Neural cell (in vitro differentiated cells): Measurements from ENCODE around the gene INPP4B. TPM values are rescaled to one million over a fixed set of nuclear protein-coding genes. Genes with fewer than 3 reads are reported as not detected.

ENCODE experiments used
- H2AFZ ChIP-seq: fragments of 200-600, 300-800 bp; sonication (generic), shearing (Covaris generic); 2 replicates; pipeline ENCODE4 v1.6.0; 2014; ENCODE audit warnings: low read depth, mild to moderate bottlenecking, antibody characterized with exemption, low read length, moderate library complexity
- H3F3A ChIP-seq: fragments of 200-600 bp; shearing (Covaris generic); 2 replicates; pipeline ENCODE4 v1.6.1; 2016; ENCODE audit warnings: mild to moderate bottlenecking, moderate library complexity, mixed read lengths, antibody characterized with exemption, low read length; ENCODE audit not compliant: insufficient read depth, poor library complexity, severe bottlenecking
- H3K27ac ChIP-seq: fragments of 200-600, 300-800 bp; sonication (generic), shearing (Covaris generic); 2 replicates; pipeline ENCODE4 v1.5.1; 2014; ENCODE audit warnings: mild to moderate bottlenecking, low read length, moderate library complexity
- H3K27me3 ChIP-seq: fragments of 300-800, 200-600 bp; sonication (generic), shearing (Covaris generic); 2 replicates; pipeline ENCODE4 v1.6.0; 2014; ENCODE audit warnings: mild to moderate bottlenecking, low read depth, low read length, moderate library complexity; ENCODE audit not compliant: insufficient read depth
- H3K36me3 ChIP-seq: fragments of 300-800, 200-600 bp; sonication (generic), shearing (Covaris generic); 2 replicates; pipeline ENCODE4 v1.5.1; 2014; ENCODE audit warnings: mild to moderate bottlenecking, antibody characterized with exemption, low read length, moderate library complexity; ENCODE audit not compliant: insufficient read depth
- H3K4me2 ChIP-seq: fragments of 300-800, 200-600 bp; sonication (generic), shearing (Covaris generic); 2 replicates; pipeline ENCODE4 v1.6.0; 2014; ENCODE audit warnings: mild to moderate bottlenecking, low read length
- H3K4me3 ChIP-seq: fragments of 300-800, 200-600 bp; sonication (generic), shearing (Covaris generic); 2 replicates; pipeline ENCODE4 v1.5.1; 2014; ENCODE audit warnings: mild to moderate bottlenecking, low read length, moderate library complexity
- H3K79me2 ChIP-seq: fragments of 200-600 bp; shearing (Covaris generic); replicated peaks from 2 replicates; pipeline ENCODE4 v1.6.0; 2014; ENCODE audit warnings: mild to moderate bottlenecking, low read length, moderate library complexity; ENCODE audit not compliant: insufficient read depth
- H3K9ac ChIP-seq: fragments of 300-800, 200-600 bp; sonication (generic), shearing (Covaris generic); 2 replicates; pipeline ENCODE4 v1.6.1; 2016; ENCODE audit warnings: mild to moderate bottlenecking, low read length, mixed read lengths
- H3K9me2 ChIP-seq: fragments of 200-600 bp; shearing (Covaris generic); 2 replicates; pipeline ENCODE4 v1.6.1; 2016; ENCODE audit warnings: mild to moderate bottlenecking, low read length, mixed read lengths; ENCODE audit not compliant: insufficient read depth
- H3K9me3 ChIP-seq: fragments of 200-600, 300-800 bp; sonication (generic), shearing (Covaris generic); 2 replicates; pipeline ENCODE4 v1.6.1; 2016; ENCODE audit warnings: mild to moderate bottlenecking, mixed run types, low read length, moderate library complexity, mixed read lengths
- H4K20me1 ChIP-seq: fragments of 200-600 bp; shearing (Covaris generic); 2 replicates; pipeline ENCODE4 v1.6.1; 2016; ENCODE audit warnings: mild to moderate bottlenecking, mixed run types; ENCODE audit not compliant: insufficient read depth
- CTCF ChIP-seq: fragments of 450-650 bp; IDR thresholded peaks from 2 replicates; pipeline ENCODE4 v1.5.1; 2014; ENCODE audit warnings: antibody characterized with exemption, mild to moderate bottlenecking, moderate library complexity; ENCODE audit not compliant: poor library complexity, severe bottlenecking
- EP300 ChIP-seq: fragments of 450-650 bp; conservative IDR thresholded peaks from 2 replicates; pipeline ENCODE4 v1.6.1; 2014; ENCODE audit warnings: antibody characterized with exemption, mild to moderate bottlenecking, moderate library complexity; ENCODE audit not compliant: poor library complexity, severe bottlenecking
- EZH2 ChIP-seq: fragments of 200-600, 300-800 bp; shearing (Covaris generic), sonication (generic); IDR thresholded peaks from 2 replicates; pipeline ENCODE4 v1.6.1; 2014; ENCODE audit warnings: antibody characterized with exemption, low read length, borderline replicate concordance, mild to moderate bottlenecking; ENCODE audit not compliant: insufficient read depth, poor library complexity, severe bottlenecking
- MXI1 ChIP-seq: fragments of 450-650 bp; conservative IDR thresholded peaks from 2 replicates; pipeline ENCODE4 v1.6.1; 2014; ENCODE audit warnings: antibody characterized with exemption, mild to moderate bottlenecking; ENCODE audit not compliant: poor library complexity, severe bottlenecking
- POLR2AphosphoS5 ChIP-seq: IDR thresholded peaks from 2 replicates; pipeline ENCODE4 v1.6.1; 2012
- RAD21 ChIP-seq: fragments of 450-650 bp; conservative IDR thresholded peaks from 2 replicates; pipeline ENCODE4 v1.6.1; 2014; ENCODE audit warnings: antibody characterized with exemption, mild to moderate bottlenecking, moderate library complexity
- SMC3 ChIP-seq: fragments of 450-650 bp; conservative IDR thresholded peaks from 2 replicates; pipeline ENCODE4 v1.6.1; 2014; ENCODE audit warnings: antibody characterized with exemption, mild to moderate bottlenecking, moderate library complexity; ENCODE audit not compliant: poor library complexity
- TAF1 ChIP-seq: IDR thresholded peaks from 2 replicates; pipeline ENCODE4 v1.6.1; 2012; ENCODE audit warnings: low read depth
- polyA plus RNA-seq: library from polyadenylated mRNA; depleted of rRNA; stranded (reverse); fragments of >200 nt; gene quantifications from 2 replicates; pipeline ENCODE4 v1.2.3, GENCODE V29; 2014
- TF ChIP-seq, protein P1 (sequence below): IDR thresholded peaks from 2 replicates; pipeline ENCODE4 v1.6.1; 2012; ENCODE audit warnings: borderline replicate concordance

Gene INPP4B
- polyA plus RNA-seq, 1 donor from 2014 or later = 0.30 TPM

GRCh38 chr4:142150483-142150882 lies 695.6 kb downstream of the INPP4B start:
- Histone ChIP-seq H3K36me3 (no peaks in the 10 kb centered on the region), H3K4me3 (no peak overlapping the region), H3K9ac (no peak overlapping the region), H3K27ac (no peak overlapping the region), H4K20me1 (no peaks in the 10 kb centered on the region), H3K27me3 (no peaks in the 10 kb centered on the region), H3F3A (no peaks in the 10 kb centered on the region), H3K4me2 (no peak overlapping the region), H3K79me2 (no peaks in the 10 kb centered on the region), H3K9me3 (no peaks in the 10 kb centered on the region), H3K9me2 (no peaks in the 10 kb centered on the region), H2AFZ (no peak overlapping the region)
- no peak for TF ChIP-seq EZH2
- TF ChIP-seq, protein P1, sequence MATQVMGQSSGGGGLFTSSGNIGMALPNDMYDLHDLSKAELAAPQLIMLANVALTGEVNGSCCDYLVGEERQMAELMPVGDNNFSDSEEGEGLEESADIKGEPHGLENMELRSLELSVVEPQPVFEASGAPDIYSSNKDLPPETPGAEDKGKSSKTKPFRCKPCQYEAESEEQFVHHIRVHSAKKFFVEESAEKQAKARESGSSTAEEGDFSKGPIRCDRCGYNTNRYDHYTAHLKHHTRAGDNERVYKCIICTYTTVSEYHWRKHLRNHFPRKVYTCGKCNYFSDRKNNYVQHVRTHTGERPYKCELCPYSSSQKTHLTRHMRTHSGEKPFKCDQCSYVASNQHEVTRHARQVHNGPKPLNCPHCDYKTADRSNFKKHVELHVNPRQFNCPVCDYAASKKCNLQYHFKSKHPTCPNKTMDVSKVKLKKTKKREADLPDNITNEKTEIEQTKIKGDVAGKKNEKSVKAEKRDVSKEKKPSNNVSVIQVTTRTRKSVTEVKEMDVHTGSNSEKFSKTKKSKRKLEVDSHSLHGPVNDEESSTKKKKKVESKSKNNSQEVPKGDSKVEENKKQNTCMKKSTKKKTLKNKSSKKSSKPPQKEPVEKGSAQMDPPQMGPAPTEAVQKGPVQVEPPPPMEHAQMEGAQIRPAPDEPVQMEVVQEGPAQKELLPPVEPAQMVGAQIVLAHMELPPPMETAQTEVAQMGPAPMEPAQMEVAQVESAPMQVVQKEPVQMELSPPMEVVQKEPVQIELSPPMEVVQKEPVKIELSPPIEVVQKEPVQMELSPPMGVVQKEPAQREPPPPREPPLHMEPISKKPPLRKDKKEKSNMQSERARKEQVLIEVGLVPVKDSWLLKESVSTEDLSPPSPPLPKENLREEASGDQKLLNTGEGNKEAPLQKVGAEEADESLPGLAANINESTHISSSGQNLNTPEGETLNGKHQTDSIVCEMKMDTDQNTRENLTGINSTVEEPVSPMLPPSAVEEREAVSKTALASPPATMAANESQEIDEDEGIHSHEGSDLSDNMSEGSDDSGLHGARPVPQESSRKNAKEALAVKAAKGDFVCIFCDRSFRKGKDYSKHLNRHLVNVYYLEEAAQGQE = no peak

- H3K9me2 ChIP-seq = no peaks in the 10 kb centered on the region
- H3K4me2 ChIP-seq = no peak overlapping the region
- no peaks in the 10 kb centered on the region for H3K9me3 ChIP-seq
- H3K4me3 ChIP-seq = no peak overlapping the region
- H3K27ac ChIP-seq = no peak overlapping the region
- H4K20me1 ChIP-seq = no peaks in the 10 kb centered on the region
- H3K27me3 ChIP-seq = no peaks in the 10 kb centered on the region
- H2AFZ ChIP-seq = no peak overlapping the region
- TF ChIP-seq EP300 (no peak), POLR2AphosphoS5 (no peak), TAF1 (no peak), RAD21 (no peak), CTCF (no peak), SMC3 (no peak), MXI1 (no peak), EZH2 (no peak)
- TF ChIP-seq, protein P1 = no peak
- no peaks in the 10 kb centered on the region for H3K36me3 ChIP-seq
- H3K79me2 ChIP-seq = no peaks in the 10 kb centered on the region
- H3F3A ChIP-seq = no peaks in the 10 kb centered on the region
- H3K9ac ChIP-seq = no peak overlapping the region
These were observed 701.3 kb downstream of the INPP4B start for GRCh38 chr4:142144813-142145212.
